Measurements from ENCODE around the gene GNL2. TPM values are rescaled to one million over a fixed set of nuclear protein-coding genes. Genes with fewer than 3 reads are reported as not detected.

GNL2 gene
- total RNA-seq, 1 donor = 49.3 TPM

GRCh38 chr1:37621326-37621870, 25.7 kb upstream of the GNL2 start:
- Histone ChIP-seq H3K4me3 (ENCODE audit: low read length) (no peak overlapping the region), H3K4me1 (ENCODE audit: insufficient read depth, low read length) (no peaks in the 10 kb centered on the region), H3K9me3 (ENCODE audit: low read depth, low read length) (no peaks in the 10 kb centered on the region), H3K27me3 (ENCODE audit: insufficient read depth, low read length) (no peaks in the 10 kb centered on the region)

- Histone ChIP-seq H3K4me1 (ENCODE audit: insufficient read depth, low read length) (no peaks in the 10 kb centered on the region), H3K4me3 (ENCODE audit: low read length) (no peak overlapping the region), H3K27me3 (ENCODE audit: insufficient read depth, low read length) (no peaks in the 10 kb centered on the region), H3K9me3 (ENCODE audit: low read depth, low read length) (no peaks in the 10 kb centered on the region)
These were observed 25.0 kb upstream of the GNL2 start for GRCh38 chr1:37620707-37621106.

GRCh38 chr1:37616330-37616729, 20.6 kb upstream of the GNL2 start:
- H3K27me3 ChIP-seq (ENCODE audit: insufficient read depth, low read length) = no peaks in the 10 kb centered on the region

GRCh38 chr1:37614105-37614504, 18.4 kb upstream of the GNL2 start:
- Histone ChIP-seq H3K4me1 (ENCODE audit: insufficient read depth, low read length) (no peaks in the 10 kb centered on the region), H3K27me3 (ENCODE audit: insufficient read depth, low read length) (no peaks in the 10 kb centered on the region), H3K4me3 (ENCODE audit: low read length) (no peak overlapping the region), H3K9me3 (ENCODE audit: low read depth, low read length) (no peaks in the 10 kb centered on the region)

More at GRCh38 chr1:37616330-37616729, 20.6 kb upstream of the GNL2 start:
- H3K9me3 ChIP-seq (ENCODE audit: low read depth, low read length) = no peaks in the 10 kb centered on the region
- H3K4me1 ChIP-seq (ENCODE audit: insufficient read depth, low read length) = no peaks in the 10 kb centered on the region
- H3K4me3 ChIP-seq (ENCODE audit: low read length) = no peak overlapping the region

- Histone ChIP-seq H3K9me3 (ENCODE audit: low read depth, low read length) (no peaks in the 10 kb centered on the region), H3K4me1 (ENCODE audit: insufficient read depth, low read length) (no peaks in the 10 kb centered on the region), H3K4me3 (ENCODE audit: low read length) (no peak overlapping the region), H3K27me3 (ENCODE audit: insufficient read depth, low read length) (no peaks in the 10 kb centered on the region)
These were observed 16.4 kb upstream of the GNL2 start for GRCh38 chr1:37612186-37612585.

GRCh38 chr1:37609994-37610393, 14.3 kb upstream of the GNL2 start:
- no peaks in the 10 kb centered on the region for H3K27me3 ChIP-seq (ENCODE audit: insufficient read depth, low read length)
- no peaks in the 10 kb centered on the region for H3K9me3 ChIP-seq (ENCODE audit: low read depth, low read length)
- H3K4me3 ChIP-seq (ENCODE audit: low read length) = no peak overlapping the region
- H3K4me1 ChIP-seq (ENCODE audit: insufficient read depth, low read length) = peaks cover 10% of the 10 kb centered on the region

GRCh38 chr1:37609002-37609401, 13.3 kb upstream of the GNL2 start:
- Histone ChIP-seq H3K4me3 (ENCODE audit: low read length) (no peak overlapping the region), H3K27me3 (ENCODE audit: insufficient read depth, low read length) (no peaks in the 10 kb centered on the region), H3K4me1 (ENCODE audit: insufficient read depth, low read length) (peaks cover 10% of the 10 kb centered on the region), H3K9me3 (ENCODE audit: low read depth, low read length) (no peaks in the 10 kb centered on the region)

- H3K9me3 ChIP-seq (ENCODE audit: low read depth, low read length) = no peaks in the 10 kb centered on the region
- H3K27me3 ChIP-seq (ENCODE audit: insufficient read depth, low read length) = no peaks in the 10 kb centered on the region
- no peak overlapping the region for H3K4me3 ChIP-seq (ENCODE audit: low read length)
- H3K4me1 ChIP-seq (ENCODE audit: insufficient read depth, low read length) = peaks cover 10% of the 10 kb centered on the region
These were observed 10.9 kb upstream of the GNL2 start for GRCh38 chr1:37606481-37607263.

- Histone ChIP-seq H3K27me3 (ENCODE audit: insufficient read depth, low read length) (no peaks in the 10 kb centered on the region), H3K4me3 (ENCODE audit: low read length) (no peak overlapping the region), H3K4me1 (ENCODE audit: insufficient read depth, low read length) (peaks cover 10% of the 10 kb centered on the region), H3K9me3 (ENCODE audit: low read depth, low read length) (no peaks in the 10 kb centered on the region)
These were observed 10.2 kb upstream of the GNL2 start for GRCh38 chr1:37605806-37606474.

- Histone ChIP-seq H3K27me3 (ENCODE audit: insufficient read depth, low read length) (no peaks in the 10 kb centered on the region), H3K9me3 (ENCODE audit: low read depth, low read length) (no peaks in the 10 kb centered on the region), H3K4me3 (ENCODE audit: low read length) (no peak overlapping the region), H3K4me1 (ENCODE audit: insufficient read depth, low read length) (peaks cover 10% of the 10 kb centered on the region)
These were observed 9.4 kb upstream of the GNL2 start for GRCh38 chr1:37605061-37605650.

- no peaks in the 10 kb centered on the region for H3K9me3 ChIP-seq (ENCODE audit: low read depth, low read length)
- H3K4me1 ChIP-seq (ENCODE audit: insufficient read depth, low read length) = peaks cover 10% of the 10 kb centered on the region
- H3K4me3 ChIP-seq (ENCODE audit: low read length) = no peak overlapping the region
- H3K27me3 ChIP-seq (ENCODE audit: insufficient read depth, low read length) = no peaks in the 10 kb centered on the region
These were observed 7.3 kb upstream of the GNL2 start for GRCh38 chr1:37602750-37603694.

- Histone ChIP-seq H3K4me1 (ENCODE audit: insufficient read depth, low read length) (peaks cover 5% of the 10 kb centered on the region), H3K4me3 (ENCODE audit: low read length) (no peak overlapping the region), H3K9me3 (ENCODE audit: low read depth, low read length) (no peaks in the 10 kb centered on the region), H3K27me3 (ENCODE audit: insufficient read depth, low read length) (no peaks in the 10 kb centered on the region)
These were observed 5.7 kb upstream of the GNL2 start for GRCh38 chr1:37601441-37601840.

GRCh38 chr1:37599940-37600339, 4.2 kb upstream of the GNL2 start:
- Histone ChIP-seq H3K4me3 (ENCODE audit: low read length) (no peak overlapping the region), H3K4me1 (ENCODE audit: insufficient read depth, low read length) (peaks cover 9% of the 10 kb centered on the region)

GRCh38 chr1:37596182-37596667, 488 bp upstream of the GNL2 start:
- peak overlapping the region; percentile 90 for H3K4me3 ChIP-seq (ENCODE audit: low read length)
- no peaks in the 10 kb centered on the region for H3K27me3 ChIP-seq (ENCODE audit: insufficient read depth, low read length)
- H3K4me1 ChIP-seq (ENCODE audit: insufficient read depth, low read length) = peaks cover 20% of the 10 kb centered on the region
- H3K9me3 ChIP-seq (ENCODE audit: low read depth, low read length) = no peaks in the 10 kb centered on the region

More at GRCh38 chr1:37599940-37600339, 4.2 kb upstream of the GNL2 start:
- H3K27me3 ChIP-seq (ENCODE audit: insufficient read depth, low read length) = no peaks in the 10 kb centered on the region
- H3K9me3 ChIP-seq (ENCODE audit: low read depth, low read length) = no peaks in the 10 kb centered on the region

Data from mononuclear cell (primary cell).